ENCODE results near the gene TRPC4.

DNA sequence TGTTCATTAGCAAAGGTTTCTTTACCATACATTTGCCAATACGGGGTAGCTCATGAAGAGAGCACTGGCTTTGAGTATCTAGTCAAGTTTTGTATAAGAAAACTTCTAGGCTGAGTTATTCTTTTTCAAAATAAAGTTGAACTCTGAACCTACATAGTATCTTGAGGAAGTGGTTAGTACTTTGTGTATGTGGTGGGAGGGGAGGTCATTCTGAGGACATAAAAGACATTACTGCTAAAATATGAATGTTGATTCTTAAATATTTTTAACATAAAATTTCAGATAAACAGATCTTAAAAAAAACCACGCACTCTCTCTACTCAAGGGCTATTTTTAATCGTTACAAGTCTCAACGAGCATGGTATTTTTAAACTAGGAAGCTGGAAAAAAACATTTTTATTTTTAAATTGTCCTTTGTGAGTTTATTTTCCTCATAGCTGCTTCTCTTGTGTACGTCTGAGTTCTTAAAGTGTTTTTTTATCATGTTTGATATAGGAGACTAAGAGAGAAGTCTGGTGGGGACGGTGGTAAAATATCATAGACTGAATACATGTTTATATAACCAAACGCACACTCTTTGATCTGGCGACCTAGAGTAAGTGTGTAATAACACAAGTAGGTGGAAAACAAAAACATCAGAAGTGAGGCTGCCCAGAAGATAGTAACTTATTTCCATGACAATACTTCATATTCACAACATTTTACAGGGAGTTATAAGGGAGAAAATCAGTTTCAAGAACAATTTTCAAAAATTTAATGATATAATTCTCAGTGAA, 153.0 kb downstream of the TRPC4 start:
- TF ChIP-seq, protein P1, sequence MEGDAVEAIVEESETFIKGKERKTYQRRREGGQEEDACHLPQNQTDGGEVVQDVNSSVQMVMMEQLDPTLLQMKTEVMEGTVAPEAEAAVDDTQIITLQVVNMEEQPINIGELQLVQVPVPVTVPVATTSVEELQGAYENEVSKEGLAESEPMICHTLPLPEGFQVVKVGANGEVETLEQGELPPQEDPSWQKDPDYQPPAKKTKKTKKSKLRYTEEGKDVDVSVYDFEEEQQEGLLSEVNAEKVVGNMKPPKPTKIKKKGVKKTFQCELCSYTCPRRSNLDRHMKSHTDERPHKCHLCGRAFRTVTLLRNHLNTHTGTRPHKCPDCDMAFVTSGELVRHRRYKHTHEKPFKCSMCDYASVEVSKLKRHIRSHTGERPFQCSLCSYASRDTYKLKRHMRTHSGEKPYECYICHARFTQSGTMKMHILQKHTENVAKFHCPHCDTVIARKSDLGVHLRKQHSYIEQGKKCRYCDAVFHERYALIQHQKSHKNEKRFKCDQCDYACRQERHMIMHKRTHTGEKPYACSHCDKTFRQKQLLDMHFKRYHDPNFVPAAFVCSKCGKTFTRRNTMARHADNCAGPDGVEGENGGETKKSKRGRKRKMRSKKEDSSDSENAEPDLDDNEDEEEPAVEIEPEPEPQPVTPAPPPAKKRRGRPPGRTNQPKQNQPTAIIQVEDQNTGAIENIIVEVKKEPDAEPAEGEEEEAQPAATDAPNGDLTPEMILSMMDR (IDR thresholded peaks at IDR 0.05), result no peak
- TF ChIP-seq POLR2A (IDR thresholded peaks at IDR 0.05), result no peak
